H1 (cell line): ENCODE data around the gene BBS4. TPM values are rescaled to one million over a fixed set of nuclear protein-coding genes. Genes with fewer than 3 reads are reported as not detected.

ENCODE experiments used
- CTCF ChIA-PET: fragments of 300-600 bp; sonication (Branson Sonifier 250); formaldehyde crosslinking; loops from one replicate; lab custom pipeline; 2021; ENCODE audit not compliant: partially characterized antibody; lab: Charles Lee
- POLR2A ChIA-PET: fragments of 300-600 bp; sonication (Branson Sonifier 250); formaldehyde crosslinking; loops from one replicate; lab custom pipeline; 2021; ENCODE audit warnings: inconsistent platforms; ENCODE audit not compliant: partially characterized antibody; lab: Charles Lee
- DNase-seq, 2 experiments: peaks; one replicate each; pipeline versions ENCODE4 v3.0.0 to v3.0.0-alpha.2; 2010 to 2022; ENCODE audit warnings: low spot score in 2 of 2, low read depth in 1 of 2, mixed read lengths in 1 of 2
- FAIRE-seq: peaks from 2 replicates; lab custom pipeline; 2011; peaks lifted over from hg19 to GRCh38; lab: Jason Lieb, UNC
- H2AFZ ChIP-seq: 2 replicates; pipeline ENCODE4 v1.8.1; 2012; ENCODE audit warnings: low read length, inconsistent platforms
- H2AK5ac ChIP-seq: 2 replicates; pipeline ENCODE4 v1.6.1; 2013; ENCODE audit warnings: low read depth, low read length
- H2BK120ac ChIP-seq: replicated peaks from 2 replicates; pipeline ENCODE3; 2013; ENCODE audit warnings: low read depth, low read length, inconsistent platforms
- H2BK12ac ChIP-seq: 2 replicates; pipeline ENCODE4 v1.6.1; 2013; ENCODE audit warnings: low read depth, low read length
- H2BK15ac ChIP-seq: 2 replicates; pipeline ENCODE4 v1.6.1; 2013; ENCODE audit warnings: low read length
- H2BK20ac ChIP-seq: 2 replicates; pipeline ENCODE4 v1.6.1; 2013; ENCODE audit warnings: low read length
- H2BK5ac ChIP-seq: 2 replicates; pipeline ENCODE4 v1.6.1; 2013; ENCODE audit warnings: low read depth, low read length
- H3K14ac ChIP-seq: 2 replicates; pipeline ENCODE4 v1.6.1; 2013; ENCODE audit warnings: inconsistent platforms; ENCODE audit not compliant: insufficient read length
- H3K18ac ChIP-seq: 2 replicates; pipeline ENCODE4 v1.6.1; 2013; ENCODE audit warnings: low read length; ENCODE audit errors: extremely low read depth
- H3K23ac ChIP-seq: 2 replicates; pipeline ENCODE4 v1.6.1; 2013; ENCODE audit warnings: inconsistent platforms; ENCODE audit not compliant: insufficient read length
- H3K23me2 ChIP-seq: 2 replicates; pipeline ENCODE4 v1.6.1; 2013; ENCODE audit warnings: low read depth, low read length
- H3K27ac ChIP-seq: 2 replicates; pipeline ENCODE4 v1.6.1; 2011; ENCODE audit warnings: low read depth, low read length, inconsistent platforms
- H3K27me3 ChIP-seq, 4 experiments: replicated peaks in 1 of 4; 1 replicate in 1 of 4; 2 replicates in 3 of 4; pipeline versions ENCODE4 v1.6.1 to v1.8.1; 2011 to 2013; ENCODE audit warnings: low read length in 3 of 4, mild to moderate bottlenecking in 3 of 4, inconsistent platforms in 2 of 4, mixed read lengths in 2 of 4, moderate library complexity in 1 of 4; ENCODE audit not compliant: control insufficient read depth in 3 of 4, insufficient read depth in 3 of 4; ENCODE audit errors: extremely low read depth in 1 of 4
- H3K36me3 ChIP-seq, 4 experiments: 2 replicates each; pipeline versions ENCODE4 v1.6.1 to v1.8.1; 2011 to 2013; ENCODE audit warnings: mild to moderate bottlenecking in 4 of 4, low read length in 3 of 4, moderate library complexity in 2 of 4, control low read depth in 1 of 4, inconsistent platforms in 1 of 4; ENCODE audit not compliant: insufficient read depth in 4 of 4, control insufficient read depth in 2 of 4
- H3K4ac ChIP-seq: replicated peaks from 2 replicates; pipeline ENCODE3; 2013; ENCODE audit warnings: low read length, low read depth, mixed read lengths, inconsistent platforms; ENCODE audit not compliant: insufficient read length
- H3K4me1 ChIP-seq, 4 experiments: replicated peaks in 1 of 4; 1 replicate in 1 of 4; 2 replicates in 3 of 4; pipeline versions ENCODE4 v1.6.1 to v1.8.1; 2011 to 2013; ENCODE audit warnings: low read length in 3 of 4, inconsistent platforms in 2 of 4, mixed read lengths in 1 of 4; ENCODE audit not compliant: insufficient read depth in 4 of 4, control insufficient read depth in 3 of 4
- H3K4me2 ChIP-seq, 2 experiments: 2 replicates each; pipeline versions ENCODE4 v1.6.1 to v1.8.1; 2011 to 2013; ENCODE audit warnings: low read depth in 2 of 2, low read length in 2 of 2, control low read depth in 1 of 2, inconsistent platforms in 1 of 2, mild to moderate bottlenecking in 1 of 2; ENCODE audit not compliant: insufficient read depth in 1 of 2
- H3K4me3 ChIP-seq, 4 experiments: fragments of 200-600, 300-600 bp in 1 of 4; sonication (generic), shearing (Covaris generic), sonication (Bioruptor Twin) in 1 of 4; 2 replicates each; pipeline versions ENCODE4 v1.5.1 to v1.8.1; 2011 to 2016; ENCODE audit warnings: low read length in 4 of 4, low read depth in 3 of 4, control low read depth in 2 of 4, inconsistent platforms in 2 of 4, mild to moderate bottlenecking in 2 of 4, mixed read lengths in 1 of 4, moderate library complexity in 1 of 4; ENCODE audit not compliant: insufficient read depth in 2 of 4; ENCODE audit errors: extremely low read depth in 1 of 4
- H3K56ac ChIP-seq: replicated peaks from 2 replicates; pipeline ENCODE3; 2013; ENCODE audit warnings: low read depth, mild to moderate bottlenecking, mixed read lengths, low read length, inconsistent platforms; ENCODE audit not compliant: insufficient read length
- H3K79me1 ChIP-seq: 2 replicates; pipeline ENCODE4 v1.6.1; 2013; ENCODE audit warnings: low read depth, low read length, control low read depth
- H3K79me2 ChIP-seq, 2 experiments: 2 replicates each; pipeline versions ENCODE4 v1.6.1 to v1.8.1; 2012 to 2013; ENCODE audit warnings: low read length in 2 of 2, mild to moderate bottlenecking in 2 of 2, inconsistent platforms in 1 of 2; ENCODE audit not compliant: insufficient read depth in 2 of 2, control insufficient read depth in 1 of 2
- H3K9ac ChIP-seq, 4 experiments: replicated peaks in 1 of 4; 1 replicate in 1 of 4; 2 replicates in 3 of 4; pipeline versions ENCODE4 v1.6.1 to v1.8.1; 2011 to 2013; ENCODE audit warnings: low read depth in 3 of 4, low read length in 3 of 4, control low read depth in 2 of 4, mild to moderate bottlenecking in 2 of 4, moderate library complexity in 2 of 4, inconsistent platforms in 1 of 4; ENCODE audit errors: extremely low read depth in 1 of 4
- H3K9me3 ChIP-seq, 2 experiments: 2 replicates each; pipeline versions ENCODE4 v1.6.1 to v1.8.1; 2012 to 2013; ENCODE audit warnings: mild to moderate bottlenecking in 2 of 2, moderate library complexity in 2 of 2, control low read depth in 1 of 2, inconsistent platforms in 1 of 2, low read depth in 1 of 2, low read length in 1 of 2, mixed read lengths in 1 of 2; ENCODE audit not compliant: insufficient read depth in 2 of 2
- H4K20me1 ChIP-seq, 2 experiments: replicated peaks in 1 of 2; 2 replicates each; pipeline versions ENCODE3 to v1.8.1; 2011 to 2013; ENCODE audit warnings: inconsistent platforms in 2 of 2, low read length in 2 of 2, mild to moderate bottlenecking in 1 of 2; ENCODE audit not compliant: insufficient read depth in 2 of 2, control insufficient read depth in 1 of 2
- H4K5ac ChIP-seq: 2 replicates; pipeline ENCODE4 v1.6.1; 2013; ENCODE audit warnings: low read length, low read depth, mixed read lengths, inconsistent platforms; ENCODE audit not compliant: insufficient read length
- H4K8ac ChIP-seq: 2 replicates; pipeline ENCODE4 v1.8.0; 2013; ENCODE audit warnings: mild to moderate bottlenecking, moderate library complexity, low read length, inconsistent platforms; ENCODE audit not compliant: insufficient read depth; ENCODE audit errors: extremely low read depth
- H4K91ac ChIP-seq: replicated peaks from 2 replicates; pipeline ENCODE3; 2013; ENCODE audit warnings: low read length, mixed read lengths, inconsistent platforms; ENCODE audit not compliant: insufficient read length
- MAX ChIP-seq: IDR thresholded peaks from 2 replicates; pipeline ENCODE4 v1.6.1; 2012; ENCODE audit warnings: inconsistent platforms
- POLR2A ChIP-seq, 2 experiments: IDR thresholded peaks; 1 replicate in 1 of 2; 2 replicates in 1 of 2; pipeline ENCODE4 v1.6.1; 2011; ENCODE audit warnings: low read depth in 2 of 2, low read length in 2 of 2, mild to moderate bottlenecking in 2 of 2; ENCODE audit errors: control extremely low read depth in 1 of 2
- SP1 ChIP-seq: IDR thresholded peaks from 2 replicates; pipeline ENCODE4 v1.6.1; 2011; ENCODE audit warnings: low read depth, low read length
- WGBS, 2 experiments: shearing (Covaris generic) in 1 of 2; methylation state at CpG; one replicate each; pipeline versions ENCODE4 v1.1.6 to v1.1.7; 2013 to 2015; ENCODE audit warnings: low lambda C conversion rate in 2 of 2, mixed read lengths in 2 of 2, inconsistent platforms in 1 of 2, low coverage in 1 of 2, missing lambda C conversion rate in 1 of 2; ENCODE audit not compliant: insufficient replicate concordance in 2 of 2, insufficient coverage in 1 of 2, insufficient read length in 1 of 2; ENCODE audit errors: extremely low coverage in 1 of 2, missing lambda C conversion rate in 1 of 2; 5-methylcytosine and 5-hydroxymethylcytosine counted together
- polyA plus RNA-seq, 7 experiments: library from polyadenylated mRNA; depleted of rRNA in 3 of 7; stranded (reverse) in 5 of 7; unstranded in 2 of 7; fragments of >200 nt in 5 of 7; fragments of 200-250 nt in 2 of 7; gene quantifications; 1 replicate in 5 of 7; 2 replicates in 1 of 7; 4 replicates in 1 of 7; pipeline versions ENCODE4 v1.2.1 to v1.2.3, GENCODE V29; 2011 to 2013; ENCODE audit warnings: missing spikeins in 2 of 7, mixed read lengths in 2 of 7
- total RNA-seq: library from RNA; stranded (reverse); fragmentation: NEBNext Ultra II Directional; extraction: Animal tissue kit (Norgen Biotek cat#: 25700); gene quantifications from 2 replicates; pipeline ENCODE4 v1.2.1, GENCODE V29; 2021

The BBS4 gene
- total and polyA plus RNA-seq, 2 of the 8 experiments (the other 6 are each of a cell fraction or from before 2014, with no cell fraction given) = 17.4 to 24.1 TPM

GRCh38 chr15:72766025-72766424 is 80.0 kb downstream of the BBS4 start:
- no peak overlapping the region for H3K9ac ChIP-seq
- no peak overlapping the region for H3K14ac ChIP-seq
- H3K18ac ChIP-seq = no peak overlapping the region
- FAIRE-seq = no peak
- no peaks in the 10 kb centered on the region; a peak in 1 of 4 replicates for H3K9me3 ChIP-seq
- H2AFZ ChIP-seq = no peak overlapping the region
- H2BK120ac ChIP-seq = no peak overlapping the region
- no peak overlapping the region for H2AK5ac ChIP-seq
- H3K27me3 ChIP-seq = no peaks in the 10 kb centered on the region
- no peak overlapping the region for H4K8ac ChIP-seq
- H3K4me1 ChIP-seq = no peaks in the 10 kb centered on the region
- ChIA-PET CTCF (interaction anchor here (1.2 kb wide), 1 partner anchor 31 kb away, joined by 3 read pairs; no protein-coding TSS in a partner anchor), POLR2A (no interaction called here)
- H4K91ac ChIP-seq = no peak overlapping the region
- no peak overlapping the region for H3K4me2 ChIP-seq
- H3K23me2 ChIP-seq = no peaks in the 10 kb centered on the region
- H3K79me2 ChIP-seq = no peaks in the 10 kb centered on the region
- no peak overlapping the region for H3K23ac ChIP-seq
- TF ChIP-seq MAX = no peak
- TF ChIP-seq SP1 = no peak
- no peak for TF ChIP-seq POLR2A (IDR thresholded peaks at IDR 0.05; ENCODE audit: control extremely low read depth in 1 of 2, low read depth in 2 of 2, low read length in 2 of 2)
- no peaks in the 10 kb centered on the region for H4K20me1 ChIP-seq
- H3K4ac ChIP-seq = no peak overlapping the region
- 98% methylated on average over 2 of the region's 2 CpGs; no CpG with 5 or more reads in 1 of the 2 experiments for WGBS, 2 experiments
- H3K79me1 ChIP-seq = no peaks in the 10 kb centered on the region
- no peak overlapping the region for H2BK15ac ChIP-seq
- DNase-seq = no peak
- no peak overlapping the region for H2BK12ac ChIP-seq
- H3K4me3 ChIP-seq = no peak overlapping the region
- no peak overlapping the region for H3K56ac ChIP-seq
- H3K36me3 ChIP-seq = peaks cover 0 to 42% (median 19%) of the 10 kb centered on the region in 4 experiments; a peak in 4 of 8 replicates
- no peak overlapping the region for H3K27ac ChIP-seq
- no peak overlapping the region for H2BK20ac ChIP-seq
- no peak overlapping the region for H4K5ac ChIP-seq
- H2BK5ac ChIP-seq = no peak overlapping the region
